IMR-90 (cell line): ENCODE measurements around the gene TRIM33. TPM values are rescaled to one million over a fixed set of nuclear protein-coding genes. Genes with fewer than 3 reads are reported as not detected.
A peak's percentile ranks its signal among the peaks of the same experiment; 100 is the strongest.

Source experiments
- ATAC-seq: fragments of 200-7000 bp; cut with Tn5 transposase; 2 replicates; pipeline ENCODE4 v1.9.1; 2020; ENCODE audit warnings: low read depth, mild to moderate bottlenecking, moderate library complexity
- BruUV-seq: library from RNA; stranded (reverse); fragments of 400-500 nt; replicated peaks from 2 replicates; lab custom pipeline; 2021; lab: Mats Ljungman, UMichigan
- CTCF ChIA-PET: fragments of 300-600 bp; formaldehyde crosslinking; extraction: SDS; loops from one replicate; lab custom pipeline; 2021; ENCODE audit warnings: antibody characterized with exemption; lab: Yijun Ruan, JAX
- POLR2A ChIA-PET: fragments of 300-600 bp; sonication (Branson Sonifier 250); formaldehyde crosslinking; loops from one replicate; lab custom pipeline; 2022; ENCODE audit warnings: antibody characterized with exemption; ENCODE audit not compliant: unreplicated experiment; lab: Charles Lee
- DNase-seq: peaks from one replicate; pipeline ENCODE4 v3.0.0; 2013
- H2AFZ ChIP-seq: replicated peaks from 2 replicates; pipeline ENCODE3; 2013; ENCODE audit warnings: low read length, mild to moderate bottlenecking; ENCODE audit not compliant: poor library complexity
- H2AK5ac ChIP-seq: 2 replicates; pipeline ENCODE4 v1.6.1; 2013; ENCODE audit warnings: low read depth, low read length, inconsistent platforms
- H2AK9ac ChIP-seq: replicated peaks from 2 replicates; pipeline ENCODE3; 2013; ENCODE audit warnings: mild to moderate bottlenecking, low read depth, low read length, moderate library complexity; ENCODE audit not compliant: poor library complexity
- H2BK120ac ChIP-seq: 2 replicates; pipeline ENCODE4 v1.6.1; 2013; ENCODE audit warnings: low read depth, low read length, inconsistent platforms
- H2BK15ac ChIP-seq: 3 replicates; pipeline ENCODE4 v1.6.1; 2013; ENCODE audit warnings: low read depth, low read length, inconsistent platforms
- H2BK20ac ChIP-seq: 2 replicates; pipeline ENCODE4 v1.6.1; 2013; ENCODE audit warnings: low read depth, mild to moderate bottlenecking, inconsistent platforms, low read length, moderate library complexity
- H2BK5ac ChIP-seq: 2 replicates; pipeline ENCODE4 v1.6.1; 2013; ENCODE audit warnings: mild to moderate bottlenecking, low read depth, low read length, inconsistent platforms; ENCODE audit not compliant: poor library complexity, severe bottlenecking
- H3K14ac ChIP-seq: replicated peaks from 2 replicates; pipeline ENCODE4 v1.6.1; 2013; ENCODE audit warnings: low read depth, low read length, inconsistent platforms
- H3K18ac ChIP-seq: 2 replicates; pipeline ENCODE4 v1.6.1; 2013; ENCODE audit warnings: low read depth, low read length, control low read depth
- H3K23ac ChIP-seq: 2 replicates; pipeline ENCODE4 v1.6.1; 2013; ENCODE audit warnings: low read depth, low read length, inconsistent platforms
- H3K27ac ChIP-seq: 2 replicates; pipeline ENCODE4 v1.5.1; 2013; ENCODE audit warnings: mild to moderate bottlenecking, control low read depth, low read length; ENCODE audit not compliant: insufficient read depth
- H3K27me3 ChIP-seq: 2 replicates; pipeline ENCODE4 v1.6.1; 2013; ENCODE audit warnings: low read length; ENCODE audit not compliant: control insufficient read depth, insufficient read depth
- H3K36me3 ChIP-seq: 2 replicates; pipeline ENCODE4 v1.6.1; 2013; ENCODE audit warnings: low read length, mixed read lengths; ENCODE audit not compliant: control insufficient read depth, insufficient read depth
- H3K4ac ChIP-seq: 2 replicates; pipeline ENCODE4 v1.6.1; 2013; ENCODE audit warnings: low read depth, low read length, inconsistent platforms
- H3K4me1 ChIP-seq: 2 replicates; pipeline ENCODE4 v1.6.1; 2013; ENCODE audit warnings: low read length, mixed read lengths; ENCODE audit not compliant: control insufficient read depth, insufficient read depth
- H3K4me2 ChIP-seq: 2 replicates; pipeline ENCODE4 v1.6.1; 2013; ENCODE audit warnings: low read depth, mild to moderate bottlenecking, control low read depth, low read length, moderate library complexity
- H3K4me3 ChIP-seq: 2 replicates; pipeline ENCODE4 v1.5.1; 2013; ENCODE audit warnings: low read depth, mild to moderate bottlenecking, control low read depth, low read length, moderate library complexity; ENCODE audit not compliant: insufficient read depth
- H3K56ac ChIP-seq: 2 replicates; pipeline ENCODE4 v1.6.1; 2013; ENCODE audit warnings: low read length, inconsistent platforms; ENCODE audit not compliant: insufficient read depth; ENCODE audit errors: extremely low read depth
- H3K79me1 ChIP-seq, 2 experiments: 2 replicates each; pipeline ENCODE4 v1.6.1; 2013; ENCODE audit warnings: low read length in 2 of 2, inconsistent platforms in 1 of 2, low read depth in 1 of 2
- H3K9ac ChIP-seq: 2 replicates; pipeline ENCODE4 v1.6.1; 2013; ENCODE audit warnings: low read depth, low read length, control low read depth
- H3K9me1 ChIP-seq: 2 replicates; pipeline ENCODE4 v1.6.1; 2013; ENCODE audit warnings: low read length, inconsistent platforms; ENCODE audit not compliant: insufficient read depth
- H3K9me3 ChIP-seq: 2 replicates; pipeline ENCODE4 v1.6.1; 2013; ENCODE audit warnings: low read length; ENCODE audit not compliant: control insufficient read depth, insufficient read depth
- H4K20me1 ChIP-seq: 2 replicates; pipeline ENCODE4 v1.6.1; 2013; ENCODE audit warnings: low read length, inconsistent platforms; ENCODE audit not compliant: insufficient read depth
- H4K5ac ChIP-seq: 2 replicates; pipeline ENCODE4 v1.6.1; 2013; ENCODE audit warnings: mild to moderate bottlenecking, low read depth, low read length, control low read depth
- H4K8ac ChIP-seq, 2 experiments: 2 replicates each; pipeline ENCODE4 v1.6.1; 2013; ENCODE audit warnings: low read depth in 2 of 2, low read length in 2 of 2, control low read depth in 1 of 2, inconsistent platforms in 1 of 2
- H4K91ac ChIP-seq: 2 replicates; pipeline ENCODE4 v1.6.1; 2013; ENCODE audit warnings: low read depth, low read length, inconsistent platforms; ENCODE audit not compliant: insufficient read depth
- BHLHE40 ChIP-seq: fragments of 150-350 bp; IDR thresholded peaks from 2 replicates; pipeline ENCODE4 v1.6.1; 2016; ENCODE audit warnings: mild to moderate bottlenecking, low read depth, low read length
- CTCF ChIP-seq: conservative IDR thresholded peaks from 2 replicates; pipeline ENCODE4 v1.5.1; 2012; ENCODE audit warnings: mild to moderate bottlenecking, low read depth, low read length, improper control_type of control experiment
- ELK1 ChIP-seq: fragments of 150-350 bp; IDR thresholded peaks from 2 replicates; pipeline ENCODE4 v1.6.1; 2016; ENCODE audit warnings: low read depth, mild to moderate bottlenecking, low read length, moderate library complexity, borderline replicate concordance
- MAZ ChIP-seq: IDR thresholded peaks from 2 replicates; pipeline ENCODE4 v1.6.1; 2012; ENCODE audit warnings: low read depth, mild to moderate bottlenecking, low read length, improper control_type of control experiment, moderate library complexity, borderline replicate concordance
- RCOR1 ChIP-seq: IDR thresholded peaks from 2 replicates; pipeline ENCODE4 v1.6.1; 2012; ENCODE audit warnings: mild to moderate bottlenecking, low read length, improper control_type of control experiment; ENCODE audit not compliant: insufficient replicate concordance
- SMC3 ChIP-seq: fragments of 150-350 bp; IDR thresholded peaks from 2 replicates; pipeline ENCODE4 v1.6.1; 2016; ENCODE audit warnings: low read depth, mild to moderate bottlenecking, antibody characterized with exemption, low read length, moderate library complexity
- WGBS, 2 experiments: methylation state at CpG; one replicate each; pipeline versions ENCODE4 v1.1.5 to v1.1.7; 2013; ENCODE audit warnings: missing lambda C conversion rate in 2 of 2; ENCODE audit not compliant: insufficient read length in 1 of 2; ENCODE audit errors: extremely low coverage in 2 of 2; 5-methylcytosine and 5-hydroxymethylcytosine counted together
- dilution Hi-C: fragments of 300-500 bp; cut with HindIII; formaldehyde crosslinking; loops from one replicate; pipeline ENCODE4 v1.14.3; 2018; ENCODE audit warnings: low sequenced_read_pairs; ENCODE audit not compliant: unreplicated experiment
- in situ Hi-C: fragments of 300-500 bp; cut with MboI; formaldehyde crosslinking; loops from 3 replicates; pipeline ENCODE4 v1.14.3; 2019; ENCODE audit warnings: low sequenced_read_pairs, inconsistent platforms, mixed read lengths
- intact Hi-C: fragments of 100-400 bp; cut with micrococcal nuclease; formaldehyde crosslinking; loops from 2 replicates; pipeline ENCODE4 v1.10.0; 2022
- polyA plus RNA-seq, 3 experiments: library from polyadenylated mRNA; depleted of rRNA; stranded (reverse); fragments of >200 nt; gene quantifications; 2 replicates each; pipeline ENCODE4 v1.2.3, GENCODE V29; 2012; ENCODE audit warnings: low replicate concordance in 1 of 3
- total RNA-seq: library from RNA; depleted of rRNA; stranded (reverse); fragments of >200 nt; gene quantifications from 2 replicates; pipeline ENCODE4 v1.2.3, GENCODE V29; 2012

The TRIM33 gene
- total and polyA plus RNA-seq, 2 of the 4 experiments (the other 2 are of a cell fraction): 9.5 to 40.1 TPM

GRCh38 chr1:114517348-114517747 lies 6.3 kb upstream of the TRIM33 start:
- Histone ChIP-seq H4K91ac (no peak overlapping the region), H2BK5ac (no peak overlapping the region), H4K20me1 (no peaks in the 10 kb centered on the region), H3K4me2 (no peak overlapping the region), H2AFZ (no peak overlapping the region), H3K14ac (no peak overlapping the region), H3K9me3 (no peaks in the 10 kb centered on the region), H2AK9ac (no peak overlapping the region), H3K27ac (no peak overlapping the region), H3K4me1 (no peaks in the 10 kb centered on the region), H3K9ac (no peak overlapping the region), H4K5ac (no peak overlapping the region), H2AK5ac (no peak overlapping the region), H3K56ac (no peak overlapping the region), H2BK120ac (no peak overlapping the region), H3K9me1 (no peaks in the 10 kb centered on the region), H3K4me3 (no peak overlapping the region), H3K4ac (no peak overlapping the region), H3K36me3 (no peaks in the 10 kb centered on the region), H4K8ac (no peak overlapping the region), H3K18ac (no peak overlapping the region), H3K27me3 (no peaks in the 10 kb centered on the region), H3K79me1 (no peaks in the 10 kb centered on the region), H2BK20ac (no peak overlapping the region), H2BK15ac (no peak overlapping the region), H3K23ac (no peak overlapping the region)
- ChIA-PET CTCF (interaction anchor here (0.6 kb wide), 1 partner anchor 234 kb away, joined by 6 read pairs; no protein-coding TSS in a partner anchor), POLR2A (no interaction called here)
- TF ChIP-seq ELK1 (no peak), RCOR1 (no peak), MAZ (no peak), CTCF (no peak), SMC3 (no peak), BHLHE40 (no peak)
- no CpG with 5 or more reads among the region's 2 CpGs for WGBS, 2 experiments
- dilution Hi-C loops: no loop called here
- intact Hi-C loops: no loop called here
- DNase-seq (peak; percentile 7), ATAC-seq (no peak; the same call in 1 of the 2 replicates)
- in situ Hi-C loops: no loop called here
- BruUV-seq: no TSS peak
